Measurements from ENCODE around the gene PHKB. TPM values are rescaled to one million over a fixed set of nuclear protein-coding genes. Genes with fewer than 3 reads are reported as not detected.

The PHKB gene
- polyA plus RNA-seq, 3 donors = 49.8 to 53.1 (median 50.8) TPM

- H3K4me2 ChIP-seq (replicated peaks; ENCODE audit: extremely low read depth, low read length, poor library complexity, severe bottlenecking) = no peak overlapping the region
- H3K36me3 ChIP-seq (replicated peaks in 1 of 2; ENCODE audit: control insufficient read depth in 1 of 2, insufficient read depth in 2 of 2, low read length in 2 of 2) = no peaks in the 10 kb centered on the region
- H3K4me1 Mint-ChIP-seq = no peaks in the 10 kb centered on the region
- H3K27me3 Mint-ChIP-seq (ENCODE audit: low read depth in 3 of 3) = peaks cover 3 to 4% (median 4%) of the 10 kb centered on the region in 3 donors
- no peak overlapping the region for H2AFZ ChIP-seq (ENCODE audit: insufficient read depth, low read depth, low read length, poor library complexity, severe bottlenecking)
- no peak overlapping the region for H3K27ac Mint-ChIP-seq
- no peak overlapping the region for H3K27ac ChIP-seq (ENCODE audit: low read depth in 1 of 2, low read length in 2 of 2)
- no peaks in the 10 kb centered on the region for H4K20me1 ChIP-seq (ENCODE audit: insufficient read depth, low read length)
- WGBS (ENCODE audit: insufficient coverage) = 80% methylated on average over 1 of the region's 2 CpGs
- no peaks in the 10 kb centered on the region for H3K9me3 ChIP-seq (replicated peaks in 1 of 2; ENCODE audit: control insufficient read depth in 1 of 2, insufficient read depth in 1 of 2, low read length in 2 of 2)
- H3K27me3 ChIP-seq (ENCODE audit: control insufficient read depth in 2 of 2, insufficient read depth in 2 of 2, low read length in 2 of 2) = no peaks in the 10 kb centered on the region
- TF ChIP-seq, protein P1, sequence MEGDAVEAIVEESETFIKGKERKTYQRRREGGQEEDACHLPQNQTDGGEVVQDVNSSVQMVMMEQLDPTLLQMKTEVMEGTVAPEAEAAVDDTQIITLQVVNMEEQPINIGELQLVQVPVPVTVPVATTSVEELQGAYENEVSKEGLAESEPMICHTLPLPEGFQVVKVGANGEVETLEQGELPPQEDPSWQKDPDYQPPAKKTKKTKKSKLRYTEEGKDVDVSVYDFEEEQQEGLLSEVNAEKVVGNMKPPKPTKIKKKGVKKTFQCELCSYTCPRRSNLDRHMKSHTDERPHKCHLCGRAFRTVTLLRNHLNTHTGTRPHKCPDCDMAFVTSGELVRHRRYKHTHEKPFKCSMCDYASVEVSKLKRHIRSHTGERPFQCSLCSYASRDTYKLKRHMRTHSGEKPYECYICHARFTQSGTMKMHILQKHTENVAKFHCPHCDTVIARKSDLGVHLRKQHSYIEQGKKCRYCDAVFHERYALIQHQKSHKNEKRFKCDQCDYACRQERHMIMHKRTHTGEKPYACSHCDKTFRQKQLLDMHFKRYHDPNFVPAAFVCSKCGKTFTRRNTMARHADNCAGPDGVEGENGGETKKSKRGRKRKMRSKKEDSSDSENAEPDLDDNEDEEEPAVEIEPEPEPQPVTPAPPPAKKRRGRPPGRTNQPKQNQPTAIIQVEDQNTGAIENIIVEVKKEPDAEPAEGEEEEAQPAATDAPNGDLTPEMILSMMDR (IDR thresholded peaks at IDR 0.05) = no peak
- no peaks in the 10 kb centered on the region for H3K79me2 ChIP-seq (ENCODE audit: insufficient read depth, low read length)
- DNase-seq = no peak
- H3K4me1 ChIP-seq (ENCODE audit: control insufficient read depth in 1 of 2, insufficient read depth in 2 of 2, low read length in 2 of 2) = no peaks in the 10 kb centered on the region
- no peaks in the 10 kb centered on the region for H3K36me3 Mint-ChIP-seq
- intact Hi-C loops (cut with micrococcal nuclease) = no loop called here
- peaks cover 0 to 3% (median 0%) of the 10 kb centered on the region in 7 donors for H3K9me3 Mint-ChIP-seq
- no peak overlapping the region for H3K4me3 ChIP-seq (replicated peaks in 1 of 3; ENCODE audit: low read depth in 2 of 3, low read length in 3 of 3)
- H3K9ac ChIP-seq (ENCODE audit: insufficient read depth, low read length, poor library complexity, severe bottlenecking) = no peak overlapping the region
- no peak overlapping the region for H3K4me3 Mint-ChIP-seq
Observed at GRCh38 chr16:47731252-47731651, 270.1 kb downstream of the PHKB start.

DNA sequence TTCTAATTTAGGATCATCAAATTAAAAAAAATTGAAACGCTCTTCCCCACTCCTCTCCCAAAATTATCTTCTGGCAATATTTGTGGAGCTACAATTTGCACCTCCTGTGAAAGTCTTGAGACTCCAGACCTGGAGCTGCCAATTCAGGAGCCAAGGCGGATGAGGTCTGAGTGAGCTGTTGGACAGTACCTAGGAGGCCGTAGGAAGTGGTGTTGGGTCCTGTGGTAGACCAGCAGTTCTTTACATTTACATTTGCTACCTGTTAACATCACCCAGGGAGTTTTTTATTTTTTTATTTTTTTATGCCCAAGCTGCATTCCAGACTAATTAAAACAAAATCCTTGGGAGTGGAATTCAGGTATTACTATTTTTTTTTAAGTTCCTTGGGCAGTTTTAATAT lies 271.0 kb downstream of the PHKB start:
- no peak overlapping the region for H2AFZ ChIP-seq (ENCODE audit: insufficient read depth, low read depth, low read length, poor library complexity, severe bottlenecking)
- H3K9me3 ChIP-seq (replicated peaks in 1 of 2; ENCODE audit: control insufficient read depth in 1 of 2, insufficient read depth in 1 of 2, low read length in 2 of 2) = no peaks in the 10 kb centered on the region
- no peak overlapping the region for H3K9ac ChIP-seq (ENCODE audit: insufficient read depth, low read length, poor library complexity, severe bottlenecking)
- WGBS (ENCODE audit: insufficient coverage) = no CpG with 5 or more reads among the region's 3 CpGs
- H3K4me2 ChIP-seq (replicated peaks; ENCODE audit: extremely low read depth, low read length, poor library complexity, severe bottlenecking) = no peak overlapping the region
- TF ChIP-seq, protein P1 (IDR thresholded peaks at IDR 0.05) = no peak
- H3K4me3 ChIP-seq (replicated peaks in 1 of 3; ENCODE audit: low read depth in 2 of 3, low read length in 3 of 3) = no peak overlapping the region
- H3K9me3 Mint-ChIP-seq = peaks cover 0 to 2% (median 0%) of the 10 kb centered on the region in 7 donors
- H3K27me3 Mint-ChIP-seq (ENCODE audit: low read depth in 3 of 3) = peaks cover 2 to 4% (median 4%) of the 10 kb centered on the region in 3 donors
- H3K36me3 Mint-ChIP-seq = no peaks in the 10 kb centered on the region
- no peak for DNase-seq
- no peak overlapping the region for H3K27ac ChIP-seq (ENCODE audit: low read depth in 1 of 2, low read length in 2 of 2)
- no peaks in the 10 kb centered on the region for H3K4me1 Mint-ChIP-seq
- no peaks in the 10 kb centered on the region for H3K27me3 ChIP-seq (ENCODE audit: control insufficient read depth in 2 of 2, insufficient read depth in 2 of 2, low read length in 2 of 2)
- H4K20me1 ChIP-seq (ENCODE audit: insufficient read depth, low read length) = no peaks in the 10 kb centered on the region
- no peaks in the 10 kb centered on the region for H3K79me2 ChIP-seq (ENCODE audit: insufficient read depth, low read length)
- no peaks in the 10 kb centered on the region for H3K36me3 ChIP-seq (replicated peaks in 1 of 2; ENCODE audit: control insufficient read depth in 1 of 2, insufficient read depth in 2 of 2, low read length in 2 of 2)
- no peaks in the 10 kb centered on the region for H3K4me1 ChIP-seq (ENCODE audit: control insufficient read depth in 1 of 2, insufficient read depth in 2 of 2, low read length in 2 of 2)
- H3K27ac Mint-ChIP-seq = no peak overlapping the region
- intact Hi-C loops (cut with micrococcal nuclease) = no loop called here
- H3K4me3 Mint-ChIP-seq = no peak overlapping the region

All from CD14-positive monocyte (primary cell).